Activated CD8-positive, alpha-beta memory T cell treated with anti-CD3 and anti-CD28 coated beads, Interleukin-2, amount 10 ng/mL, durations not matched to agents 7 days and 5 days (primary cell): ENCODE data around the gene ARHGEF25. TPM values are rescaled to one million over a fixed set of nuclear protein-coding genes. Genes with fewer than 3 reads are reported as not detected.
"Not testable (repeated sequence)": the region's sequence is repeated elsewhere in the genome, so short reads cannot be mapped to it uniquely, and the experiment has no call there.

Experiments used
- ATAC-seq: fragments of 150-1000 bp; cut with Tn5 transposase; one replicate; pipeline ENCODE4 v1.10.0; 2021; ENCODE audit warnings: moderate library complexity
- CTCF ChIA-PET: fragments of 350-600 bp; sonication (Branson Sonifier 250); formaldehyde crosslinking; loops from one replicate; lab custom pipeline; 2021; ENCODE audit warnings: antibody characterized with exemption; lab: Charles Lee
- DNase-seq: peaks from one replicate; pipeline ENCODE4 v3.0.0-alpha.2; 2020
- H3K27ac Mint-ChIP-seq: one replicate; pipeline ENCODE4 v1.8.0; 2021; ENCODE audit warnings: mild to moderate bottlenecking, mixed read lengths
- H3K27me3 Mint-ChIP-seq: one replicate; pipeline ENCODE4 v1.8.0; 2021; ENCODE audit warnings: mixed read lengths
- H3K36me3 Mint-ChIP-seq: one replicate; pipeline ENCODE4 v1.8.0; 2021; ENCODE audit warnings: mild to moderate bottlenecking, mixed read lengths
- H3K4me1 Mint-ChIP-seq: one replicate; pipeline ENCODE4 v1.8.0; 2021; ENCODE audit warnings: mixed read lengths
- H3K4me3 Mint-ChIP-seq: one replicate; pipeline ENCODE4 v1.8.0; 2021; ENCODE audit warnings: mild to moderate bottlenecking, moderate library complexity, mixed read lengths
- H3K9me3 Mint-ChIP-seq: one replicate; pipeline ENCODE4 v1.8.0; 2022; ENCODE audit warnings: low read depth, mixed read lengths
- total RNA-seq, 2 experiments: library from RNA; stranded (reverse); gene quantifications; one replicate each; pipeline ENCODE4 v1.2.3, GENCODE V29; 2021

ARHGEF25 gene
- total RNA-seq, 2 experiments from 2014 or later = 0.70 to 0.84 TPM

DNA sequence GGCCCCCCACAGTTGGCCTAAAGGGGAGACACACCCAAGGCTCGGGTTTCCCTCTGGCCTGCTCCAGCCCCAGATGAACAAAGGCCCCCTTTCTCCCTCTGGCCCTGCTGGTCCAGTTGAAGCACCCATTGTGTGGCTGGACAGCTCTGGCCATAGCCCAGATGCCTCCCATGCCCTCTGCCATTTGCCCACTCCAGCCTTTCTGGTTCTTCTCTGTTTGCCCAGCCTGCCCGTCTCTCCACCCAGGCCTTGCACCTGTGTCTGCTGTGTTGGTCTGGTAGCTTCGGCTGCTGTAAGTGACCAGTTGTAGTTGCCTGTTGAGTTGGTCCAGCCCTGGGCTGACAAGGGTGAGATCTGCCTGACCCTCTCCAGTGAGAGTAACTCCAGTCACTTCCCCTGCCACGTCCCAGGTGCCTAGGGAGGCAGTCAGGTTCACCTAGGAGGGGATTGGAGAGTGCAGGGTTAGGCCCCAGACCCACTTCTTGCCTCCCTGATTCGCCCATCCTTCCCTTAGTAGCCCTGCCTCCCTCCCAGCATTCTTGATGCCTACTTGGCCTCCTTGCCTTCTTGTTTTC lies 18.7 kb downstream of the ARHGEF25 start:
- Mint-ChIP-seq H3K36me3 (no peaks in the 10 kb centered on the region), H3K4me3 (no peak overlapping the region)
- no peak for DNase-seq

DNA sequence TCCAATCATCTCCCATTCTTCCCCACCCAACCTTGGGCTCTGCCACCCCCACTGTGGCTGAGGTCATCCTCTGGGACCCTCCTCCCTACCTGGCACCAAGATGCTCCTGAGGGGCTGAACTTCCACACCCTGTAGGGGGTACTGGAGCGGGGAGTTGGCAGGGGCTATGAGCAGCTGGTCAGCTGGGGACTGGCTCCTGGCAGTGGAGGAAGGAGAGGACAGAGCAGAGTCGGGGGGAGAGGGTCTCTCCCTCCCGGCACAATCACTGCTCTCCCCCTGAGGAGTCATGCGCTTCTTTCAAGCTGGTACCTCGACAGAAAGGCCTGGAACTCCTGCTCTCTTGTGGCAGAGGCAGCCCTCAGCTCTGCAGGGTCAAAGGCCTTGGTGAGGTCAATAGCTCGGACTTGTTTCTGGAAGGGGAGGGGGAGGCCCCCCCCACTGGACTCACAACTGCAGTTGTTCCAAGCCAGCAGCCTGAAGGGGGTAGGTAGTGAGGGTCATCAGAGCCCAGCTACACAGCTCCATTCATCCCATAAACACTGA lies 19.7 kb downstream of the ARHGEF25 start:
- CTCF ChIA-PET = interaction anchor here (0.8 to 6.8 kb wide), 9 partner anchors 8 to 172 kb away, joined by 3 to 59 read pairs (median 5); no protein-coding TSS in a partner anchor
- H3K4me3 Mint-ChIP-seq = no peak overlapping the region
- no peaks in the 10 kb centered on the region for H3K9me3 Mint-ChIP-seq
- H3K36me3 Mint-ChIP-seq = no peaks in the 10 kb centered on the region
- no peak overlapping the region for H3K27ac Mint-ChIP-seq
- no peak for DNase-seq
- peaks cover 74% of the 10 kb centered on the region for H3K27me3 Mint-ChIP-seq
- no peak for ATAC-seq
- peaks cover 17% of the 10 kb centered on the region for H3K4me1 Mint-ChIP-seq

More for the DNA sequence above, 18.7 kb downstream of the ARHGEF25 start:
- no peak for ATAC-seq
- Mint-ChIP-seq H3K27ac (no peak overlapping the region), H3K4me1 (peaks cover 17% of the 10 kb centered on the region), H3K9me3 (no peaks in the 10 kb centered on the region), H3K27me3 (peaks cover 81% of the 10 kb centered on the region)
- CTCF ChIA-PET = interaction anchor here (0.8 to 6.8 kb wide), 9 partner anchors 8 to 171 kb away, joined by 3 to 59 read pairs (median 3); partner anchors contain the start of gene OS9

GRCh38 chr12:57631566-57632072 lies 20.4 kb downstream of the ARHGEF25 start:
- DNase-seq (no peak), ATAC-seq (no peak)
- Mint-ChIP-seq H3K27me3 (peaks cover 67% of the 10 kb centered on the region), H3K27ac (no peak overlapping the region), H3K9me3 (no peaks in the 10 kb centered on the region), H3K36me3 (no peaks in the 10 kb centered on the region), H3K4me1 (peaks cover 17% of the 10 kb centered on the region), H3K4me3 (peak overlapping the region; percentile 20)
- CTCF ChIA-PET = interaction anchor here (1.2 to 6.8 kb wide), 5 partner anchors 9 to 173 kb away, joined by 5 to 59 read pairs (median 10); no protein-coding TSS in a partner anchor

GRCh38 chr12:57632073-57632957 lies 21.1 kb downstream of the ARHGEF25 start:
- Mint-ChIP-seq H3K4me1 (peaks cover 12% of the 10 kb centered on the region), H3K9me3 (no peaks in the 10 kb centered on the region), H3K27me3 (peaks cover 63% of the 10 kb centered on the region), H3K36me3 (no peaks in the 10 kb centered on the region), H3K27ac (no peak overlapping the region), H3K4me3 (peak overlapping the region; percentile 53)
- CTCF ChIA-PET = interaction anchor here (0.6 to 6.8 kb wide), 24 partner anchors 8 to 179 kb away, joined by 3 to 59 read pairs (median 6); partner anchors contain the start of genes GLI1 and OS9
- DNase-seq (no peak), ATAC-seq (peak; percentile 25)

DNA sequence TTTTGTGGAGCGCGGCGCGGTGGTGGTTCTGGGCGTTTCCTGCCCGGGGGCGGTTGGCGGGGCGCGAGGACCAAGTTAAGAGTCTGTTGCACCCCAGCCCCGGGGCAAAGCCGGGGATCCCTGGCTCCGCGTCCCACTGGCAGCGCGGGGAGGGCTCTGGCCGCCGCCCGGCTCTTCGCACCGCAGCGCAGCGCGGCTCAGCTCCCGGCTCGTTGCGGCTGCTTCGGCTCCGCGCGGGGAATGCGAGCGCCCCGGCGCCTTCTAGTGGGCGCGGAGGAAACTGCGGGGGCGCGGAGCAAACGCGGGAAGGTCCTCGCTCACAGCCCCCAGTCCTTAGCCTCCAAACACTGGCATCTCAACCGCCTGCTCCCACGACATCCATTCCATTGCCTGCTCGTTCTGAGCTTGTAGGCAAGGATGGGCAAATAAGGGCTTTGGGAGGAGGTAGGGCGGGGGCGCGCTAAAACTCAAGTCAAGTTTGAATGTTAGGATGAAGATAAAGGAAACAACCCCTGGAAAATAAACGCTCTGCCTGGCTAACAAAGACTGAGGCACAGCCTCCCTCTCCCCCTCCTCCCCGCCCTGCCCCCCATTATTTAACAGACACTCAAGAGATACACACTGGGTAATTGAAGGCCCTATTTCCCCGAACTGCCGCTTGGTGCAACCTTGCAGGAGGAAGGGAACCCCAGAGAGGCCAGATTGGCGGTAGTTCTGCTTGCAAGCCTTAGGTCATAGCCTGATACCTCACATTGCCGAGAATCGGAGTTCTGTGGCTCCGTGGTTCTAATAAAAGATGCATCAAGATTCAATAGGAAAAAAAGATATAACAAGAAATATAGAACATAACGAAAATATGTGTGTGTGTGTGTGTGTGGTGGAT lies 22.0 kb downstream of the ARHGEF25 start, which contains the start of gene B4GALNT1:
Gene B4GALNT1 (minus strand): TSS at position 244 of the 883 bp plus-strand sequence. CDS start 1,069 bp downstream, outside the sequence.
- peak within 1 kb of the TSS; percentile 53 for H3K4me3 Mint-ChIP-seq
- ATAC-seq = peak; percentile 90
- H3K4me1 Mint-ChIP-seq = peaks cover 7% of the 10 kb centered on the region
- no peaks in the 10 kb centered on the region for H3K9me3 Mint-ChIP-seq
- no peaks in the 10 kb centered on the region for H3K36me3 Mint-ChIP-seq
- DNase-seq = peak; percentile 70
- no peak within 1 kb of the TSS for H3K27ac Mint-ChIP-seq
- CTCF ChIA-PET = interaction anchor here (0.6 to 6.8 kb wide), 24 partner anchors 9 to 180 kb away, joined by 3 to 59 read pairs (median 4); partner anchors contain the start of genes GLI1, INHBE and OS9
- H3K27me3 Mint-ChIP-seq = peaks cover 62% of the 10 kb centered on the region

GRCh38 chr12:57636731-57637130 lies 25.5 kb downstream of the ARHGEF25 start:
- H3K4me1 Mint-ChIP-seq, H3K27ac Mint-ChIP-seq, DNase-seq, H3K9me3 Mint-ChIP-seq, H3K4me3 Mint-ChIP-seq, H3K36me3 Mint-ChIP-seq, ATAC-seq: not testable (repeated sequence)
- H3K27me3 Mint-ChIP-seq = peaks cover 48% of the 10 kb centered on the region
- CTCF ChIA-PET = interaction anchor here (1.4 to 2.3 kb wide), 3 partner anchors 9 to 53 kb away, joined by 4 to 6 read pairs (median 5); no protein-coding TSS in a partner anchor

GRCh38 chr12:57637364-57637763 lies 26.1 kb downstream of the ARHGEF25 start:
- H3K9me3 Mint-ChIP-seq = no peaks in the 10 kb centered on the region
- no peak overlapping the region for H3K27ac Mint-ChIP-seq
- no peak overlapping the region for H3K4me3 Mint-ChIP-seq
- H3K27me3 Mint-ChIP-seq = peaks cover 44% of the 10 kb centered on the region
- CTCF ChIA-PET = interaction anchor here (0.7 to 2.3 kb wide), 7 partner anchors 8 to 54 kb away, joined by 3 to 12 read pairs (median 5); no protein-coding TSS in a partner anchor
- ATAC-seq (no peak), DNase-seq (no peak)
- peaks cover 6% of the 10 kb centered on the region for H3K4me1 Mint-ChIP-seq
- peaks cover 1% of the 10 kb centered on the region for H3K36me3 Mint-ChIP-seq

DNA sequence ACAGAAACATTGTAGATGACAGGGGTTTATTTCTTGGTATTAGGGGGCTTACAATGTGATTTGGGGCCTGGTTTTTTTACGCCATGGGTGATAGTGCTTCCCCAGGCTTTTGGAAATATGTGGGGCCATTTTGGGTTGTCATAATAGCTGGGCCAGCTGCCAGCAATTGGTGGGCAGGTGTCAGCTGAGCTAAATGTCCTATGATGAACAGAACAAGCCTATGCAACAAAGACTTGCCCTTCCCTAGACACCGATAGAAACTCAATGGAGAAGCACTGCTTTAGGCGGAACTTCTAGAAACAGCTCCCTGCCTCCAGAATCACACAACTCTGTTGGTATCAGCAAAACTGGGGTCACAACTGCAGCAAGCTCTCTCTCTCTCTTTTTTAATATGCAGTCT lies 26.9 kb downstream of the ARHGEF25 start:
- no peaks in the 10 kb centered on the region for H3K9me3 Mint-ChIP-seq
- no peak overlapping the region for H3K4me3 Mint-ChIP-seq
- H3K27me3 Mint-ChIP-seq = peaks cover 43% of the 10 kb centered on the region
- no peak for DNase-seq
- CTCF ChIA-PET = interaction anchor here (0.9 to 2.3 kb wide), 8 partner anchors 9 to 179 kb away, joined by 3 to 12 read pairs (median 4); no protein-coding TSS in a partner anchor
- H3K4me1 Mint-ChIP-seq = peaks cover 6% of the 10 kb centered on the region
- no peak overlapping the region for H3K27ac Mint-ChIP-seq
- peaks cover 1% of the 10 kb centered on the region for H3K36me3 Mint-ChIP-seq
- ATAC-seq = no peak

GRCh38 chr12:57640175-57641042 lies 29.2 kb downstream of the ARHGEF25 start:
- DNase-seq (no peak), ATAC-seq (no peak)
- peaks cover 4% of the 10 kb centered on the region for H3K9me3 Mint-ChIP-seq
- H3K4me1 Mint-ChIP-seq = no peaks in the 10 kb centered on the region
- H3K36me3 Mint-ChIP-seq = peaks cover 4% of the 10 kb centered on the region
- H3K4me3 Mint-ChIP-seq = no peak overlapping the region
- no peak overlapping the region for H3K27ac Mint-ChIP-seq
- CTCF ChIA-PET = interaction anchor here (1.2 to 1.4 kb wide), 3 partner anchors 10 to 57 kb away, joined by 3 to 5 read pairs (median 3); no protein-coding TSS in a partner anchor
- peaks cover 29% of the 10 kb centered on the region for H3K27me3 Mint-ChIP-seq

DNA sequence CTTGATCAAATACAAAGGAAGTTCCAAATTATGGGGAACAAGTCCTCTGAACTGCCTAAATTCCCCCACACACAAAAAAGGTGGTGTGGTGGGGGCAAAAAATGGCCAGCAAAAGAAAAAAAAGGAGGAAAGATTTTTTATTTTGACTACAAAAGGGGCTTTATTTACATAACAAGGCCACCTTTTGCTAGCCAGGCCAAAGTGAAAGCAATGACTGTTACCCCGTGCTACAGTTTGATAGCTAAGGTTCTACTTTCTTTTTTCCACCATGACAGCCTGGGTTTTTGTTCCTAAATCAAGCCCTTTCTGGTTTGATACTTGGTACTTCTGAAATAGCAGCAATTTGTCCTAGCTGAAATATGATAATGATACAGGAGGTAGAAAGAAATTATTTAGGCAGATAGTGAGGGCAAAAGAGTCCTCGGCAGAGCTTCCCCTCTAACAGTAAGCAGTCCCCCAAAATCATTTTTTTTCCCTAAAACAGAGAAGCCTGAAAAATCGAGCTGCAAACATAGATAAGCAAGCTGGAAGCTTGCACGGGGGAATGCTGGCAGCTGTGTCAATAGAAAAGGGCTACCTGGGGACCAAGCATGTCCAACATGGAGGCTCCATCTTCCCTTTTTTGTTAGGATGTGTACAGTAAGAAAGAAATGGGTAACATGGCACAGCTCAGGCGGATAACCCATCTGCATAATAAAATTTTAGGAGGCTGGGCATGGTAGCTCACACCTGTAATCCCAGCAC lies 30.6 kb downstream of the ARHGEF25 start:
- Mint-ChIP-seq H3K4me1 (no peaks in the 10 kb centered on the region), H3K27me3 (peaks cover 27% of the 10 kb centered on the region), H3K9me3 (peaks cover 4% of the 10 kb centered on the region), H3K27ac (no peak overlapping the region), H3K36me3 (peaks cover 6% of the 10 kb centered on the region), H3K4me3 (no peak overlapping the region)
- CTCF ChIA-PET = interaction anchor here (0.8 to 1.4 kb wide), 6 partner anchors 9 to 100 kb away, joined by 3 to 8 read pairs (median 3); partner anchors contain the start of gene B4GALNT1
- DNase-seq = no peak
- ATAC-seq = no peak
